H9 (cell line): ENCODE results near the gene N4BP2. TPM values are rescaled to one million over a fixed set of nuclear protein-coding genes. Genes with fewer than 3 reads are reported as not detected.

Experiments used
- DNase-seq: peaks from one replicate; pipeline ENCODE4 v3.0.0-alpha.2; 2017
- H2AFZ ChIP-seq: one replicate; pipeline ENCODE4 v1.6.1; 2013; ENCODE audit warnings: mild to moderate bottlenecking, low read length, control low read depth, moderate library complexity
- H2AK5ac ChIP-seq: 2 replicates; pipeline ENCODE4 v1.6.1; 2013; ENCODE audit warnings: low read length, control low read depth, mixed read lengths; ENCODE audit not compliant: insufficient read length
- H2BK120ac ChIP-seq: one replicate; pipeline ENCODE4 v1.6.1; 2013; ENCODE audit warnings: low read depth, mild to moderate bottlenecking, low read length, control low read depth, inconsistent platforms; ENCODE audit not compliant: poor library complexity, severe bottlenecking
- H2BK12ac ChIP-seq: 2 replicates; pipeline ENCODE4 v1.6.1; 2013; ENCODE audit warnings: low read length, control low read depth, mixed read lengths, low read depth; ENCODE audit not compliant: insufficient read length
- H2BK15ac ChIP-seq: 2 replicates; pipeline ENCODE4 v1.6.1; 2013; ENCODE audit warnings: low read depth, low read length, control low read depth
- H2BK20ac ChIP-seq: one replicate; pipeline ENCODE4 v1.6.1; 2013; ENCODE audit warnings: low read depth, mild to moderate bottlenecking, low read length, control low read depth, inconsistent platforms; ENCODE audit not compliant: poor library complexity, severe bottlenecking
- H2BK5ac ChIP-seq: 2 replicates; pipeline ENCODE4 v1.6.1; 2013; ENCODE audit warnings: low read length, control low read depth, mixed read lengths; ENCODE audit not compliant: insufficient read length
- H3K14ac ChIP-seq: 2 replicates; pipeline ENCODE4 v1.6.1; 2013; ENCODE audit warnings: low read length, control low read depth; ENCODE audit not compliant: insufficient read depth
- H3K18ac ChIP-seq: 2 replicates; pipeline ENCODE4 v1.6.1; 2013; ENCODE audit warnings: low read depth, mild to moderate bottlenecking, mixed read lengths, low read length, control low read depth; ENCODE audit not compliant: insufficient read length
- H3K23ac ChIP-seq: 2 replicates; pipeline ENCODE4 v1.6.1; 2013; ENCODE audit warnings: low read length, control low read depth, mixed read lengths, low read depth; ENCODE audit not compliant: insufficient read length
- H3K23me2 ChIP-seq: 2 replicates; pipeline ENCODE4 v1.6.1; 2013; ENCODE audit warnings: low read depth, mild to moderate bottlenecking, mixed read lengths, low read length, control low read depth; ENCODE audit not compliant: insufficient read length, poor library complexity, severe bottlenecking
- H3K27ac ChIP-seq: 2 replicates; pipeline ENCODE4 v1.5.1; 2013; ENCODE audit warnings: low read length, control low read depth, mixed read lengths, low read depth; ENCODE audit not compliant: insufficient read length
- H3K27me3 ChIP-seq: 2 replicates; pipeline ENCODE4 v1.6.1; 2013; ENCODE audit warnings: low read length, control low read depth, inconsistent platforms; ENCODE audit not compliant: insufficient read depth
- H3K4ac ChIP-seq: 2 replicates; pipeline ENCODE4 v1.6.1; 2013; ENCODE audit warnings: low read depth, mild to moderate bottlenecking, control low read depth, inconsistent platforms, low read length, moderate library complexity
- H3K4me1 ChIP-seq: 2 replicates; pipeline ENCODE4 v1.6.1; 2013; ENCODE audit warnings: low read length, control low read depth, inconsistent platforms; ENCODE audit not compliant: insufficient read depth
- H3K4me2 ChIP-seq: 2 replicates; pipeline ENCODE4 v1.6.1; 2013; ENCODE audit warnings: low read length, control low read depth, mixed read lengths; ENCODE audit not compliant: insufficient read length, insufficient read depth
- H3K56ac ChIP-seq: 2 replicates; pipeline ENCODE4 v1.6.1; 2013; ENCODE audit warnings: low read depth, mild to moderate bottlenecking, mixed read lengths, low read length, control low read depth; ENCODE audit not compliant: insufficient read length
- H3K79me1 ChIP-seq: 2 replicates; pipeline ENCODE4 v1.6.1; 2013; ENCODE audit warnings: low read depth, mild to moderate bottlenecking, moderate library complexity, low read length, control low read depth, inconsistent platforms; ENCODE audit not compliant: insufficient read depth, poor library complexity, severe bottlenecking
- H3K79me2 ChIP-seq: 2 replicates; pipeline ENCODE4 v1.6.1; 2013; ENCODE audit warnings: low read length, control low read depth, inconsistent platforms; ENCODE audit not compliant: insufficient read depth
- H3K9ac ChIP-seq: 2 replicates; pipeline ENCODE4 v1.6.1; 2013; ENCODE audit warnings: low read length, control low read depth, mixed read lengths; ENCODE audit not compliant: insufficient read length; ENCODE audit errors: extremely low read depth
- H3K9me3 ChIP-seq: one replicate; pipeline ENCODE4 v1.6.1; 2013; ENCODE audit warnings: low read depth, low read length, inconsistent platforms; ENCODE audit not compliant: control insufficient read depth
- H3T11ph ChIP-seq: one replicate; pipeline ENCODE4 v1.6.1; 2013; ENCODE audit warnings: mild to moderate bottlenecking, low read length, control low read depth, inconsistent platforms
- H4K20me1 ChIP-seq: one replicate; pipeline ENCODE4 v1.6.1; 2013; ENCODE audit not compliant: control insufficient read depth, insufficient read length, insufficient read depth
- H4K5ac ChIP-seq: 2 replicates; pipeline ENCODE4 v1.6.1; 2013; ENCODE audit warnings: low read depth, mild to moderate bottlenecking, mixed read lengths, low read length, control low read depth; ENCODE audit not compliant: insufficient read length
- H4K8ac ChIP-seq: replicated peaks from 2 replicates; pipeline ENCODE4 v1.6.1; 2013; ENCODE audit warnings: low read length, control low read depth, mixed read lengths, low read depth; ENCODE audit not compliant: insufficient read length
- H4K91ac ChIP-seq: 2 replicates; pipeline ENCODE4 v1.6.1; 2013; ENCODE audit warnings: low read depth, mild to moderate bottlenecking, moderate library complexity, mixed read lengths, low read length, control low read depth; ENCODE audit not compliant: insufficient read length
- H3K27ac Mint-ChIP-seq, 3 experiments: 2 replicates in 2 of 3; 3 replicates in 1 of 3; pipeline ENCODE4 v1.8.0; 2020 to 2021; ENCODE audit warnings: mixed read lengths in 3 of 3, mild to moderate bottlenecking in 1 of 3, moderate library complexity in 1 of 3
- H3K27me3 Mint-ChIP-seq: 2 replicates; pipeline ENCODE4 v1.8.0; 2021; ENCODE audit warnings: low read depth, mild to moderate bottlenecking, moderate library complexity, mixed read lengths
- H3K36me3 Mint-ChIP-seq, 3 experiments: 2 replicates in 2 of 3; 3 replicates in 1 of 3; pipeline ENCODE4 v1.8.0; 2020 to 2021; ENCODE audit warnings: low read depth in 3 of 3, mixed read lengths in 3 of 3; ENCODE audit not compliant: insufficient read depth in 1 of 3
- H3K4me1 Mint-ChIP-seq, 2 experiments: 2 replicates each; pipeline ENCODE4 v1.8.0; 2020; ENCODE audit warnings: mixed read lengths in 2 of 2
- H3K4me3 Mint-ChIP-seq, 2 experiments: 2 replicates in 1 of 2; 3 replicates in 1 of 2; pipeline ENCODE4 v1.8.0; 2020 to 2021; ENCODE audit warnings: mild to moderate bottlenecking in 2 of 2, mixed read lengths in 2 of 2, moderate library complexity in 1 of 2
- H3K9me3 Mint-ChIP-seq, 2 experiments: 2 replicates in 1 of 2; 3 replicates in 1 of 2; pipeline ENCODE4 v1.8.0; 2020; ENCODE audit warnings: mild to moderate bottlenecking in 2 of 2, mixed read lengths in 2 of 2, moderate library complexity in 1 of 2
- CTCF ChIP-seq: fragments of 200-600 bp; sonication (generic); conservative IDR thresholded peaks from 3 replicates; pipeline ENCODE4 v1.8.0; 2021; ENCODE audit warnings: antibody characterized with exemption, mild to moderate bottlenecking
- WGBS: extraction: QIAGEN DNeasy Blood & Tissue Kit; methylation state at CpG from one replicate; pipeline ENCODE4 v1.1.7; 2013; ENCODE audit warnings: missing lambda C conversion rate, low lambda C conversion rate, mixed read lengths; ENCODE audit not compliant: insufficient read length; ENCODE audit errors: extremely low coverage; 5-methylcytosine and 5-hydroxymethylcytosine counted together
- total RNA-seq: library from RNA; stranded (reverse); gene quantifications from 2 replicates; pipeline ENCODE4 v1.2.1, GENCODE V29; 2021

The N4BP2 gene
- total RNA-seq, 1 experiment from 2014 or later = 35.0 TPM

- WGBS = no CpG with 5 or more reads among the region's 6 CpGs
- no peak overlapping the region for H2AFZ ChIP-seq
- H3K4me1 ChIP-seq = no peaks in the 10 kb centered on the region
These were observed 2.7 kb downstream of the N4BP2 start for GRCh38 chr4:40059362-40059761.

More at GRCh38 chr4:40059362-40059761, 2.7 kb downstream of the N4BP2 start:
- H3K9ac ChIP-seq = no peak overlapping the region
- peaks cover 10% of the 10 kb centered on the region for H3K79me1 ChIP-seq
- no peak overlapping the region for H3K27ac ChIP-seq
- H3K27me3 ChIP-seq = no peaks in the 10 kb centered on the region
- no peak overlapping the region for H3K56ac ChIP-seq
- no peak overlapping the region for H4K5ac ChIP-seq
- no peak overlapping the region for H4K91ac ChIP-seq
- H3K9me3 Mint-ChIP-seq = no peaks in the 10 kb centered on the region; a peak in 1 of 5 replicates
- no peaks in the 10 kb centered on the region for H3K9me3 ChIP-seq
- H3K18ac ChIP-seq = no peak overlapping the region
- H2BK15ac ChIP-seq = no peak overlapping the region
- H3K79me2 ChIP-seq = peaks cover 12% of the 10 kb centered on the region; the same call in 1 of the 2 replicates
- no peaks in the 10 kb centered on the region for H4K20me1 ChIP-seq
- no peak overlapping the region for H2BK5ac ChIP-seq
- H3K4me1 Mint-ChIP-seq = peaks cover 26 to 36% of the 10 kb centered on the region in 2 experiments
- no peak overlapping the region for H3K4ac ChIP-seq
- peaks cover 17% of the 10 kb centered on the region for H3K23me2 ChIP-seq
- H2BK12ac ChIP-seq = no peak overlapping the region
- no peak overlapping the region for H3K23ac ChIP-seq
- no peak overlapping the region for H2AK5ac ChIP-seq
- peak overlapping the region; percentile 71 to 83; a peak in 4 of 5 replicates for H3K4me3 Mint-ChIP-seq
- H4K8ac ChIP-seq = no peak overlapping the region
- no peak overlapping the region for H3K14ac ChIP-seq
- no peak overlapping the region for H3T11ph ChIP-seq
- no peak overlapping the region for H2BK20ac ChIP-seq
- no peaks in the 10 kb centered on the region for H3K27me3 Mint-ChIP-seq
- H3K36me3 Mint-ChIP-seq = peaks cover 15 to 36% (median 24%) of the 10 kb centered on the region in 3 experiments
- H3K4me2 ChIP-seq = no peak overlapping the region
- H3K27ac Mint-ChIP-seq = peak overlapping the region in 2 of 3 experiments; percentile 18 to 44; a peak in 3 of 7 replicates
- DNase-seq = no peak
- TF ChIP-seq CTCF = no peak
- no peak overlapping the region for H2BK120ac ChIP-seq
